Stimulated activated naive CD8-positive, alpha-beta T cell treated with anti-CD3 and anti-CD28 coated beads, Interleukin-15, amount 100 ng/mL, for 72 hours (primary cell): Measurements from ENCODE around the gene NSUN3.

Source experiments
- ATAC-seq: fragments of 150-1000 bp; cut with Tn5 transposase; 2 replicates; pipeline ENCODE4 v1.10.0; 2021; ENCODE audit warnings: mild to moderate bottlenecking, moderate library complexity
- DNase-seq, 2 donors: peaks; one replicate each; pipeline ENCODE4 v3.0.0; 2021 to 2022
- H3K27ac Mint-ChIP-seq, 2 donors: one replicate each; pipeline ENCODE4 v1.8.0; 2022; ENCODE audit warnings: mild to moderate bottlenecking in 2 of 2, mixed read lengths in 2 of 2, moderate library complexity in 2 of 2
- H3K27me3 Mint-ChIP-seq: one replicate; pipeline ENCODE4 v1.8.0; 2022; ENCODE audit warnings: mixed read lengths
- H3K4me1 Mint-ChIP-seq: one replicate; pipeline ENCODE4 v1.8.0; 2022; ENCODE audit warnings: mild to moderate bottlenecking, mixed read lengths
- H3K4me3 Mint-ChIP-seq, 2 donors: one replicate each; pipeline ENCODE4 v1.8.0; 2022; ENCODE audit warnings: mild to moderate bottlenecking in 2 of 2, mixed read lengths in 2 of 2, moderate library complexity in 1 of 2
- H3K9me3 Mint-ChIP-seq, 2 donors: one replicate each; pipeline ENCODE4 v1.8.0; 2022; ENCODE audit warnings: mixed read lengths in 2 of 2

NSUN3 gene

GRCh38 chr3:94137377-94137776 is 74.5 kb downstream of the NSUN3 start:
- H3K27me3 Mint-ChIP-seq = no peaks in the 10 kb centered on the region
- no peaks in the 10 kb centered on the region for H3K4me1 Mint-ChIP-seq
- no peak overlapping the region for H3K27ac Mint-ChIP-seq
- ATAC-seq (no peak), DNase-seq (no peak)
- H3K9me3 Mint-ChIP-seq = peaks cover 5% of the 10 kb centered on the region in 2 donors
- H3K4me3 Mint-ChIP-seq = no peak overlapping the region

- Mint-ChIP-seq H3K9me3 (no peaks in the 10 kb centered on the region), H3K27ac (no peak overlapping the region), H3K4me1 (no peaks in the 10 kb centered on the region), H3K27me3 (no peaks in the 10 kb centered on the region), H3K4me3 (no peak overlapping the region)
- no peak for DNase-seq
- no peak for ATAC-seq
Observed at GRCh38 chr3:94146455-94146854, 83.6 kb downstream of the NSUN3 start.

GRCh38 chr3:94147012-94147411 is 84.2 kb downstream of the NSUN3 start:
- Mint-ChIP-seq H3K4me1 (no peaks in the 10 kb centered on the region), H3K4me3 (no peak overlapping the region), H3K9me3 (no peaks in the 10 kb centered on the region), H3K27ac (no peak overlapping the region), H3K27me3 (peaks cover 5% of the 10 kb centered on the region)
- ATAC-seq = no peak
- no peak for DNase-seq

GRCh38 chr3:94150113-94150512 is 87.3 kb downstream of the NSUN3 start:
- H3K9me3 Mint-ChIP-seq = no peaks in the 10 kb centered on the region
- peaks cover 7% of the 10 kb centered on the region for H3K27me3 Mint-ChIP-seq
- ATAC-seq = no peak
- H3K4me1 Mint-ChIP-seq = no peaks in the 10 kb centered on the region
- no peak overlapping the region for H3K27ac Mint-ChIP-seq
- H3K4me3 Mint-ChIP-seq = no peak overlapping the region
- no peak for DNase-seq

GRCh38 chr3:94156626-94157025 is 93.8 kb downstream of the NSUN3 start:
- H3K27ac Mint-ChIP-seq = no peak overlapping the region
- H3K9me3 Mint-ChIP-seq = no peaks in the 10 kb centered on the region
- DNase-seq (no peak), ATAC-seq (no peak)
- H3K4me3 Mint-ChIP-seq = no peak overlapping the region
- H3K27me3 Mint-ChIP-seq = peaks cover 13% of the 10 kb centered on the region
- H3K4me1 Mint-ChIP-seq = no peaks in the 10 kb centered on the region

GRCh38 chr3:94158512-94158911 is 95.7 kb downstream of the NSUN3 start:
- H3K9me3 Mint-ChIP-seq = peaks cover 0 to 1% of the 10 kb centered on the region in 2 donors
- H3K4me1 Mint-ChIP-seq = no peaks in the 10 kb centered on the region
- peaks cover 8% of the 10 kb centered on the region for H3K27me3 Mint-ChIP-seq
- no peak overlapping the region for H3K27ac Mint-ChIP-seq
- DNase-seq (no peak), ATAC-seq (no peak)
- H3K4me3 Mint-ChIP-seq = no peak overlapping the region

- Mint-ChIP-seq H3K9me3 (peaks cover 0 to 4% of the 10 kb centered on the region in 2 donors), H3K27ac (no peak overlapping the region), H3K27me3 (peaks cover 8% of the 10 kb centered on the region), H3K4me1 (no peaks in the 10 kb centered on the region), H3K4me3 (no peak overlapping the region)
- DNase-seq = no peak
- ATAC-seq = no peak
Observed at GRCh38 chr3:94159062-94159828, 96.4 kb downstream of the NSUN3 start.

- peaks cover 0 to 4% of the 10 kb centered on the region in 2 donors for H3K9me3 Mint-ChIP-seq
- no peak overlapping the region for H3K4me3 Mint-ChIP-seq
- H3K27ac Mint-ChIP-seq = no peak overlapping the region
- no peaks in the 10 kb centered on the region for H3K4me1 Mint-ChIP-seq
- peaks cover 8% of the 10 kb centered on the region for H3K27me3 Mint-ChIP-seq
- DNase-seq (no peak), ATAC-seq (peak; percentile 63)
Observed at GRCh38 chr3:94162700-94163099, 99.8 kb downstream of the NSUN3 start.

- Mint-ChIP-seq H3K27ac (no peak overlapping the region), H3K4me1 (no peaks in the 10 kb centered on the region), H3K4me3 (no peak overlapping the region), H3K27me3 (no peaks in the 10 kb centered on the region), H3K9me3 (peaks cover 0 to 4% of the 10 kb centered on the region in 2 donors)
- DNase-seq (no peak), ATAC-seq (no peak)
Observed at GRCh38 chr3:94167346-94167745, 104.5 kb downstream of the NSUN3 start.

- H3K4me3 Mint-ChIP-seq = no peak overlapping the region
- ATAC-seq (no peak), DNase-seq (no peak)
- H3K9me3 Mint-ChIP-seq = peaks cover 0 to 4% of the 10 kb centered on the region in 2 donors
- no peaks in the 10 kb centered on the region for H3K27me3 Mint-ChIP-seq
- H3K27ac Mint-ChIP-seq = no peak overlapping the region
- H3K4me1 Mint-ChIP-seq = no peaks in the 10 kb centered on the region
Observed at GRCh38 chr3:94167796-94168195, 104.9 kb downstream of the NSUN3 start.

- no peak overlapping the region for H3K27ac Mint-ChIP-seq
- ATAC-seq = no peak
- no peaks in the 10 kb centered on the region for H3K9me3 Mint-ChIP-seq
- no peaks in the 10 kb centered on the region for H3K27me3 Mint-ChIP-seq
- DNase-seq = no peak
- H3K4me1 Mint-ChIP-seq = no peaks in the 10 kb centered on the region
- H3K4me3 Mint-ChIP-seq = no peak overlapping the region
Observed at GRCh38 chr3:94171954-94172353, 109.1 kb downstream of the NSUN3 start.

- no peaks in the 10 kb centered on the region for H3K27me3 Mint-ChIP-seq
- no peak for ATAC-seq
- no peak overlapping the region for H3K4me3 Mint-ChIP-seq
- DNase-seq = no peak
- H3K9me3 Mint-ChIP-seq = no peaks in the 10 kb centered on the region
- H3K27ac Mint-ChIP-seq = no peak overlapping the region
- H3K4me1 Mint-ChIP-seq = no peaks in the 10 kb centered on the region
Observed at GRCh38 chr3:94172695-94173310, 109.9 kb downstream of the NSUN3 start.

- no peak for ATAC-seq
- no peaks in the 10 kb centered on the region for H3K9me3 Mint-ChIP-seq
- H3K27me3 Mint-ChIP-seq = no peaks in the 10 kb centered on the region
- no peaks in the 10 kb centered on the region for H3K4me1 Mint-ChIP-seq
- no peak overlapping the region for H3K4me3 Mint-ChIP-seq
- DNase-seq = no peak
- H3K27ac Mint-ChIP-seq = no peak overlapping the region
Observed at GRCh38 chr3:94173673-94174434, 111.0 kb downstream of the NSUN3 start.

GRCh38 chr3:94175677-94176076 is 112.8 kb downstream of the NSUN3 start:
- H3K4me3 Mint-ChIP-seq = no peak overlapping the region
- H3K27me3 Mint-ChIP-seq = no peaks in the 10 kb centered on the region
- H3K4me1 Mint-ChIP-seq = no peaks in the 10 kb centered on the region
- ATAC-seq (no peak), DNase-seq (no peak)
- no peak overlapping the region for H3K27ac Mint-ChIP-seq
- H3K9me3 Mint-ChIP-seq = no peaks in the 10 kb centered on the region

- DNase-seq = no peak
- Mint-ChIP-seq H3K4me1 (no peaks in the 10 kb centered on the region), H3K9me3 (no peaks in the 10 kb centered on the region), H3K27me3 (no peaks in the 10 kb centered on the region), H3K27ac (no peak overlapping the region), H3K4me3 (no peak overlapping the region)
- no peak for ATAC-seq
Observed at GRCh38 chr3:94176988-94177745, 114.3 kb downstream of the NSUN3 start.
